Measurements from ENCODE around the gene SCN1B.

The SCN1B gene

GRCh38 chr19:35034005-35034502, 3.8 kb downstream of the SCN1B start:
- no peaks in the 10 kb centered on the region for H3K79me2 ChIP-seq (ENCODE audit: insufficient read depth, low read depth)
- no peak overlapping the region for H2AFZ ChIP-seq (ENCODE audit: low read depth)
- no peak overlapping the region for H3K4me3 ChIP-seq (IDR thresholded peaks at IDR 0.05; ENCODE audit: insufficient read depth, low read depth, low read length)
- H3K36me3 ChIP-seq (ENCODE audit: insufficient read depth): no peaks in the 10 kb centered on the region
- no peak overlapping the region for H3K4me2 ChIP-seq
- H3K27ac ChIP-seq: no peak overlapping the region
- no peaks in the 10 kb centered on the region for H4K20me1 ChIP-seq (ENCODE audit: insufficient read depth)
- H3K9ac ChIP-seq: no peak overlapping the region
- TF ChIP-seq, protein P1, sequence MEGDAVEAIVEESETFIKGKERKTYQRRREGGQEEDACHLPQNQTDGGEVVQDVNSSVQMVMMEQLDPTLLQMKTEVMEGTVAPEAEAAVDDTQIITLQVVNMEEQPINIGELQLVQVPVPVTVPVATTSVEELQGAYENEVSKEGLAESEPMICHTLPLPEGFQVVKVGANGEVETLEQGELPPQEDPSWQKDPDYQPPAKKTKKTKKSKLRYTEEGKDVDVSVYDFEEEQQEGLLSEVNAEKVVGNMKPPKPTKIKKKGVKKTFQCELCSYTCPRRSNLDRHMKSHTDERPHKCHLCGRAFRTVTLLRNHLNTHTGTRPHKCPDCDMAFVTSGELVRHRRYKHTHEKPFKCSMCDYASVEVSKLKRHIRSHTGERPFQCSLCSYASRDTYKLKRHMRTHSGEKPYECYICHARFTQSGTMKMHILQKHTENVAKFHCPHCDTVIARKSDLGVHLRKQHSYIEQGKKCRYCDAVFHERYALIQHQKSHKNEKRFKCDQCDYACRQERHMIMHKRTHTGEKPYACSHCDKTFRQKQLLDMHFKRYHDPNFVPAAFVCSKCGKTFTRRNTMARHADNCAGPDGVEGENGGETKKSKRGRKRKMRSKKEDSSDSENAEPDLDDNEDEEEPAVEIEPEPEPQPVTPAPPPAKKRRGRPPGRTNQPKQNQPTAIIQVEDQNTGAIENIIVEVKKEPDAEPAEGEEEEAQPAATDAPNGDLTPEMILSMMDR (conservative IDR thresholded peaks at IDR 0.05; ENCODE audit: low read depth, low read length): no peak
- H3K4me1 ChIP-seq (ENCODE audit: low read depth, poor library complexity, severe bottlenecking): no peaks in the 10 kb centered on the region
- H3K27me3 ChIP-seq (ENCODE audit: insufficient read depth, low read depth): peaks cover 41% of the 10 kb centered on the region; the same call in 1 of the 2 replicates

GRCh38 chr19:35034588-35035382, 4.5 kb downstream of the SCN1B start:
- H3K9ac ChIP-seq: no peak overlapping the region
- no peak overlapping the region for H3K4me3 ChIP-seq (IDR thresholded peaks at IDR 0.05; ENCODE audit: insufficient read depth, low read depth, low read length)
- no peaks in the 10 kb centered on the region for H3K79me2 ChIP-seq (ENCODE audit: insufficient read depth, low read depth)
- no peaks in the 10 kb centered on the region for H4K20me1 ChIP-seq (ENCODE audit: insufficient read depth)
- H3K27ac ChIP-seq: no peak overlapping the region
- H3K27me3 ChIP-seq (ENCODE audit: insufficient read depth, low read depth): peaks cover 41% of the 10 kb centered on the region; the same call in 1 of the 2 replicates
- H3K4me1 ChIP-seq (ENCODE audit: low read depth, poor library complexity, severe bottlenecking): no peaks in the 10 kb centered on the region
- no peaks in the 10 kb centered on the region for H3K36me3 ChIP-seq (ENCODE audit: insufficient read depth)
- H3K4me2 ChIP-seq: no peak overlapping the region
- TF ChIP-seq, protein P1 (conservative IDR thresholded peaks at IDR 0.05; ENCODE audit: low read depth, low read length): no peak
- no peak overlapping the region for H2AFZ ChIP-seq (ENCODE audit: low read depth)

GRCh38 chr19:35037716-35038622, 7.7 kb downstream of the SCN1B start:
- TF ChIP-seq, protein P1 (conservative IDR thresholded peaks at IDR 0.05; ENCODE audit: low read depth, low read length): no peak
- H3K4me1 ChIP-seq (ENCODE audit: low read depth, poor library complexity, severe bottlenecking): no peaks in the 10 kb centered on the region
- no peaks in the 10 kb centered on the region for H4K20me1 ChIP-seq (ENCODE audit: insufficient read depth)
- no peaks in the 10 kb centered on the region for H3K79me2 ChIP-seq (ENCODE audit: insufficient read depth, low read depth)
- H3K27ac ChIP-seq: no peak overlapping the region
- H3K4me2 ChIP-seq: no peak overlapping the region
- H3K4me3 ChIP-seq (IDR thresholded peaks at IDR 0.05; ENCODE audit: insufficient read depth, low read depth, low read length): no peak overlapping the region
- no peaks in the 10 kb centered on the region for H3K36me3 ChIP-seq (ENCODE audit: insufficient read depth)
- no peak overlapping the region for H3K9ac ChIP-seq
- no peak overlapping the region for H2AFZ ChIP-seq (ENCODE audit: low read depth)
- H3K27me3 ChIP-seq (ENCODE audit: insufficient read depth, low read depth): peaks cover 32% of the 10 kb centered on the region; the same call in 1 of the 2 replicates

- no peak overlapping the region for H3K4me3 ChIP-seq (IDR thresholded peaks at IDR 0.05; ENCODE audit: insufficient read depth, low read depth, low read length)
- H2AFZ ChIP-seq (ENCODE audit: low read depth): no peak overlapping the region
- no peaks in the 10 kb centered on the region for H3K79me2 ChIP-seq (ENCODE audit: insufficient read depth, low read depth)
- H3K4me1 ChIP-seq (ENCODE audit: low read depth, poor library complexity, severe bottlenecking): no peaks in the 10 kb centered on the region
- TF ChIP-seq, protein P1 (conservative IDR thresholded peaks at IDR 0.05; ENCODE audit: low read depth, low read length): no peak
- no peak overlapping the region for H3K9ac ChIP-seq
- H3K4me2 ChIP-seq: no peak overlapping the region
- H4K20me1 ChIP-seq (ENCODE audit: insufficient read depth): no peaks in the 10 kb centered on the region
- H3K27me3 ChIP-seq (ENCODE audit: insufficient read depth, low read depth): peaks cover 26% of the 10 kb centered on the region; the same call in 1 of the 2 replicates
- H3K36me3 ChIP-seq (ENCODE audit: insufficient read depth): no peaks in the 10 kb centered on the region
- H3K27ac ChIP-seq: no peak overlapping the region
Observed at GRCh38 chr19:35038623-35039512, 8.6 kb downstream of the SCN1B start.

All from KMS-11 (cell line).